ENCODE data around the gene RFPL3. TPM values are rescaled to one million over a fixed set of nuclear protein-coding genes. Genes with fewer than 3 reads are reported as not detected.

Gene RFPL3
- total and polyA plus RNA-seq, 2 of the 13 experiments (the other 11 are each of a cell fraction or from before 2014, with no cell fraction given), result not detected

- POLR2A ChIA-PET, result no interaction called here
- FAIRE-seq (no peak), DNase-seq (ENCODE audit: low spot score) (no peak), ATAC-seq (no peak)
- intact Hi-C loops (cut with micrococcal nuclease; ENCODE audit: unreplicated experiment) (no loop called here), in situ Hi-C loops (cut with HindIII; ENCODE audit: extremely low pct_ligation_motif_present, low pct_unique_long_range_greater_than_20kb) (no loop called here)
- Histone ChIP-seq H3K79me2 (ENCODE audit: insufficient read depth, low read length) (no peaks in the 10 kb centered on the region), H3K9ac (ENCODE audit: insufficient read depth, low read depth, low read length) (no peak overlapping the region), H3K36me3 (replicated peaks in 1 of 2; ENCODE audit: control insufficient read depth in 1 of 2, insufficient read depth in 2 of 2, low read length in 2 of 2) (no peaks in the 10 kb centered on the region), H3K4me2 (ENCODE audit: low read depth, low read length) (no peak overlapping the region), H3K27ac (ENCODE audit: extremely low read length, insufficient read depth, low read length) (no peak overlapping the region), H3K9me3 (ENCODE audit: low read length) (no peaks in the 10 kb centered on the region), H2AFZ (ENCODE audit: low read length) (no peak overlapping the region), H4K20me1 (ENCODE audit: insufficient read depth, low read length) (no peaks in the 10 kb centered on the region), H3K27me3 (ENCODE audit: control insufficient read depth in 1 of 2, insufficient read depth in 2 of 2, low read length in 2 of 2) (peaks cover 0 to 13% of the 10 kb centered on the region in 2 experiments; a peak in 2 of 5 replicates), H3K4me3 (replicated peaks in 1 of 3; ENCODE audit: insufficient read depth in 1 of 3, low read depth in 2 of 3, low read length in 3 of 3) (no peak overlapping the region), H3K4me1 (ENCODE audit: insufficient read depth, low read length) (no peaks in the 10 kb centered on the region)
- no TSS peak for BruUV-seq (replicated peaks)
- CTCF ChIA-PET (ENCODE audit: low intra/inter-chr PET ratio, low total read pairs), result no interaction called here
- no peak for TF ChIP-seq MEIS2 (CRISPR knock-in tag; IDR thresholded peaks at IDR 0.05)
- peak; percentile 27; the same call in 1 of the 2 replicates for TF ChIP-seq ZNF629 (CRISPR knock-in tag; conservative IDR thresholded peaks at IDR 0.05)
- no peak for TF ChIP-seq MED8 (CRISPR knock-in tag; IDR thresholded peaks at IDR 0.05; ENCODE audit: insufficient replicate concordance)
- TF ChIP-seq ZNF280D (CRISPR knock-in tag; IDR thresholded peaks at IDR 0.05), result no peak
- TF ChIP-seq ADNP (CRISPR knock-in tag; IDR thresholded peaks at IDR 0.05), result no peak
- no peak for TF ChIP-seq ZMYM3 (CRISPR knock-in tag; IDR thresholded peaks at IDR 0.05)
- TF ChIP-seq MLXIP (CRISPR knock-in tag; IDR thresholded peaks at IDR 0.05; ENCODE audit: borderline replicate concordance), result no peak
- WGBS (ENCODE audit: low lambda C conversion rate), result 7% methylated on average over 3 of the region's 4 CpGs
These were observed 30.6 kb upstream of the RFPL3 start for GRCh38 chr22:32327066-32327465.

Measured in HepG2 (cell line).